ENCODE results near the gene PLAC9. TPM values are rescaled to one million over a fixed set of nuclear protein-coding genes. Genes with fewer than 3 reads are reported as not detected.

Gene PLAC9
- total and polyA plus RNA-seq, 9 donors = 3.1 to 16.9 (median 6.7) TPM

DNA sequence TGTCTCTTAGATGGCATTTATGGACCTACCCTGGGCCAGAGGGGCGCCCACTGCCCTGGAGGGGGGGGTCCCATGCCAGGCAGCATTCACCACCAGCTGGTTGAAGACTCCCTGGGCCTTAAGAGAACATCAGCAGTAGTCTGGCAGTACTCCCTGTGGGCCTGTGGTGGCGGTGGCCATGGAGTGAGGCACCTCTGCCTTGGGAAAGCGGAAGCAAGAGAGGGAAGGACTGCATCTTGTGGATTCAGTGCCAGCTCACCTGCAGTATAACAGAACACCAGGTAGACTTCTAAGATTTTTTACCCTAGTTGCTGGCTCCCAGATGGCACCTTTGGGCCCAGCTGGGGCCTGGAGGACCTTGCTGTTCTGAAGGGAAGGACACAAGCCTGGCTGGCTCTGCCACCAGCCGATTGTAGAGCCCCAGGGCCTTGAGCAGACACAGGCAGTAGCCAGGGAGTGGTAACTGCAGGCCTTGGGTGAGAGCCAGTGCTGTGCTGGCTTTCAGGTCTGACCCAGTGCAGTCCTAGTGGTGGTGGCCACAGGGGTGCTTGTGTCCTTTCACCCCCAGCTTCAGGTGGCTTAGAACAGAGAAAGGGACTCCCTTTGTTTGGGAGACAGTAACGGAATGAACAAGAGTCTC is 15.8 kb downstream of the PLAC9 start:
- Histone ChIP-seq H3K27ac (no peak overlapping the region), H3K27me3 (no peaks in the 10 kb centered on the region), H3K4me3 (no peak overlapping the region), H3K4me1 (ENCODE audit: insufficient read depth) (peaks cover 8% of the 10 kb centered on the region), H3K36me3 (no peaks in the 10 kb centered on the region), H3K9me3 (no peaks in the 10 kb centered on the region)
- TF ChIP-seq EP300 (IDR thresholded peaks at IDR 0.05) (no peak), POLR2A (IDR thresholded peaks at IDR 0.05) (no peak)
- TF ChIP-seq, protein P1, sequence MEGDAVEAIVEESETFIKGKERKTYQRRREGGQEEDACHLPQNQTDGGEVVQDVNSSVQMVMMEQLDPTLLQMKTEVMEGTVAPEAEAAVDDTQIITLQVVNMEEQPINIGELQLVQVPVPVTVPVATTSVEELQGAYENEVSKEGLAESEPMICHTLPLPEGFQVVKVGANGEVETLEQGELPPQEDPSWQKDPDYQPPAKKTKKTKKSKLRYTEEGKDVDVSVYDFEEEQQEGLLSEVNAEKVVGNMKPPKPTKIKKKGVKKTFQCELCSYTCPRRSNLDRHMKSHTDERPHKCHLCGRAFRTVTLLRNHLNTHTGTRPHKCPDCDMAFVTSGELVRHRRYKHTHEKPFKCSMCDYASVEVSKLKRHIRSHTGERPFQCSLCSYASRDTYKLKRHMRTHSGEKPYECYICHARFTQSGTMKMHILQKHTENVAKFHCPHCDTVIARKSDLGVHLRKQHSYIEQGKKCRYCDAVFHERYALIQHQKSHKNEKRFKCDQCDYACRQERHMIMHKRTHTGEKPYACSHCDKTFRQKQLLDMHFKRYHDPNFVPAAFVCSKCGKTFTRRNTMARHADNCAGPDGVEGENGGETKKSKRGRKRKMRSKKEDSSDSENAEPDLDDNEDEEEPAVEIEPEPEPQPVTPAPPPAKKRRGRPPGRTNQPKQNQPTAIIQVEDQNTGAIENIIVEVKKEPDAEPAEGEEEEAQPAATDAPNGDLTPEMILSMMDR (IDR thresholded peaks at IDR 0.05) = no peak
- intact Hi-C loops (cut with DNase I) = no loop called here
- DNase-seq = no peak
- 65 to 95% (median 73%) methylated on average over 4 to 5 of the region's 5 CpGs for WGBS, 3 donors

DNA sequence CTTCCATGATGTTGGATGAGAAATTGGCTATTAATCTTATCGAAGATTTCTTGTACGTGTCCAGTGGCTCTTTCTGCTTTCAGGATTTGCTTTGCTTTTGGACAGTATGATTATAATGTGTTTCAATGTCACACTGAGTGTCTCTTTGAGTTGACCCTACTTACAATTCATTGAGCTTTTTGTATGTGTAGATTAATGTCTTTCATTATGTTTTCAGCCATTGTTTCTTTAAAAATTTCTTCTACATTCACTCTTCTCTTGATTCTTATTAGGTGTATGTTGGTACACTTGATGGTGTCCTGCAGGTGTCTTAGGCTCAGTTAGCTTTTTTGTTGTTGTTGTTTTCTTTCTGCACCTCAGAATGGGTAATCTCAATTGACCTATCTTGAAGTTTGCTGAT is 16.6 kb downstream of the PLAC9 start:
- TF ChIP-seq EP300 (IDR thresholded peaks at IDR 0.05) (no peak), POLR2A (IDR thresholded peaks at IDR 0.05) (no peak)
- TF ChIP-seq, protein P1 (IDR thresholded peaks at IDR 0.05) = no peak
- intact Hi-C loops (cut with DNase I) = no loop called here

DNA sequence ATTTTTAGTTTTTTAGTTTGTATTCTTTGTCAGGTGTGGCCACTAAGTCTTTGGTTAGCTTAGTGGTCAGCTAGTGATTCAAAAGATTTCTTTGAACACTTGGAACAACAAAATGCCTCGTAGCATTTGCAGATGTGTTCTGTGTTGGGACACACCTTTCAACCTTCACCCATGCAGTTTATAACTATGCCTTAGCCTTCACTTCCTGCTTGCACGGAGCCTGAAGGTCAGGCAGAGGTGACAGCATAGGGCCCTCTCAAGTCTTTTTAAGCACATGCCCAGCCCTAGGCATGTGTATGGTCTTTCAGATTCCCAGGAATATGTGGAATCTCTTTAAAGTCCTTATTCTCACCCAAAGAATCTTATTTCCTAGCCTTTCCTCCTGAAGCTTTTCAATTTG is 17.6 kb downstream of the PLAC9 start:
- intact Hi-C loops (cut with DNase I) = loop anchor here in 1 of 4 donors (5.0 kb wide), 1 partner anchor 52 kb away; no protein-coding TSS in a partner anchor
- no peaks in the 10 kb centered on the region for H3K36me3 ChIP-seq
- TF ChIP-seq, protein P1 (IDR thresholded peaks at IDR 0.05) = no peak
- TF ChIP-seq POLR2A (IDR thresholded peaks at IDR 0.05) = no peak
- no peak for TF ChIP-seq EP300 (IDR thresholded peaks at IDR 0.05)
- no peaks in the 10 kb centered on the region for H3K9me3 ChIP-seq
- no peak overlapping the region for H3K27ac ChIP-seq
- H3K27me3 ChIP-seq = no peaks in the 10 kb centered on the region
- H3K4me3 ChIP-seq = no peak overlapping the region
- H3K4me1 ChIP-seq (ENCODE audit: insufficient read depth) = peaks cover 1% of the 10 kb centered on the region
- DNase-seq = no peak
- WGBS, 3 donors = 85 to 92% (median 90%) methylated on average over 2 of the region's 2 CpGs

More for the DNA sequence above, 16.6 kb downstream of the PLAC9 start:
- DNase-seq = no peak
- Histone ChIP-seq H3K36me3 (no peaks in the 10 kb centered on the region), H3K4me3 (no peak overlapping the region), H3K27ac (no peak overlapping the region), H3K4me1 (ENCODE audit: insufficient read depth) (peaks cover 5% of the 10 kb centered on the region), H3K9me3 (no peaks in the 10 kb centered on the region), H3K27me3 (no peaks in the 10 kb centered on the region)
- 91 to 94% (median 94%) methylated on average over 2 of the region's 2 CpGs for WGBS, 3 donors

DNA sequence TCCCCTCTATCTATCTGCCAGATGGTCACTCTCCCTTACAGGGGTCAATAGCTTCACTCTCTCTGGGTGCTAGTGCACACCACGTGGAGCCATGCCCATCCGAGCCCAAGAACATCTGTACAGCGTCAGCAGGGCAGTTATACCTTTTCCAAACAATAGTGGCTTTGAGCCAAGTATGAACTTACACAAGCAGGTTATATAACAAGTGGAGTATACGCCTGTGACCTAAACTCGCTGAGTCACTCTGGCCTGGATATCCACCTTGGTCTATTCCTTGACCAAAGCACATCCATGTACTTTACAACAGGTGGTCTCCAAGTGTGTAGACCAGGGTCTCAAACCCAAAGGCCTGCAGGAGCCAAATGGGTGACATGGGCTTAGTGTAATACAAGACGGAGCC is 20.3 kb downstream of the PLAC9 start:
- H3K4me3 ChIP-seq = no peak overlapping the region
- no peak for DNase-seq
- H3K27ac ChIP-seq = no peak overlapping the region
- H3K4me1 ChIP-seq (ENCODE audit: insufficient read depth) = no peaks in the 10 kb centered on the region
- no peaks in the 10 kb centered on the region for H3K27me3 ChIP-seq
- TF ChIP-seq, protein P1 (IDR thresholded peaks at IDR 0.05) = no peak
- TF ChIP-seq POLR2A (IDR thresholded peaks at IDR 0.05) = no peak
- TF ChIP-seq EP300 (IDR thresholded peaks at IDR 0.05) = no peak
- H3K9me3 ChIP-seq = no peaks in the 10 kb centered on the region
- intact Hi-C loops (cut with DNase I) = loop anchor here in 1 of 4 donors (5.0 kb wide), 1 partner anchor 49 kb away; no protein-coding TSS in a partner anchor
- 88 to 92% (median 92%) methylated on average over 6 of the region's 6 CpGs for WGBS, 3 donors
- no peaks in the 10 kb centered on the region for H3K36me3 ChIP-seq
